A549 (cell line): ENCODE results near the gene HILPDA. TPM values are rescaled to one million over a fixed set of nuclear protein-coding genes. Genes with fewer than 3 reads are reported as not detected.

Experiments used
- ATAC-seq, 2 experiments: fragments of 200-7000 bp in 1 of 2; fragments of >200 bp in 1 of 2; cut with Nextera tagmentation in 1 of 2; cut with Tn5 transposase in 1 of 2; 3 replicates each; pipeline versions ENCODE4 v1.8.0 to v1.9.1; 2018 to 2020; ENCODE audit warnings: mild to moderate bottlenecking in 1 of 2, moderate library complexity in 1 of 2
- CTCF ChIA-PET: fragments of 300-600 bp; sonication (Branson Sonifier 250); formaldehyde crosslinking; extraction: SDS; loops from one replicate; lab custom pipeline; 2021; ENCODE audit warnings: antibody characterized with exemption, inconsistent platforms; lab: Yijun Ruan, JAX
- POLR2A ChIA-PET: fragments of 350-600 bp; formaldehyde crosslinking; extraction: SDS; loops from one replicate; lab custom pipeline; 2021; ENCODE audit warnings: antibody characterized with exemption, inconsistent platforms; lab: Yijun Ruan, JAX
- DNase-seq, 2 experiments: peaks; one replicate each; pipeline versions ENCODE4 v3.0.0 to v3.0.0-alpha.2; 2011 to 2016; ENCODE audit warnings: low read depth in 1 of 2, low spot score in 1 of 2
- FAIRE-seq: peaks from 2 replicates; lab custom pipeline; 2011; peaks lifted over from hg19 to GRCh38; lab: Jason Lieb, UNC
- H3K27ac ChIP-seq, 2 experiments: fragments of >200 bp; sonication (Bioruptor Twin); formaldehyde crosslinking; 3 replicates each; pipeline ENCODE4 v1.5.1; 2016 to 2017
- H3K4me1 ChIP-seq: fragments of >200 bp; sonication (Bioruptor Twin); formaldehyde crosslinking; 3 replicates; pipeline ENCODE4 v1.6.1; 2016
- H3K4me2 ChIP-seq: fragments of >200 bp; sonication (Bioruptor Twin); formaldehyde crosslinking; 3 replicates; pipeline ENCODE4 v1.6.1; 2016
- H3K4me3 ChIP-seq: fragments of >200 bp; sonication (Bioruptor Twin); formaldehyde crosslinking; 3 replicates; pipeline ENCODE4 v1.5.1; 2016
- H3K9me3 ChIP-seq: fragments of >200 bp; sonication (Bioruptor Twin); formaldehyde crosslinking; 3 replicates; pipeline ENCODE4 v1.6.1; 2016
- CBX2 ChIP-seq: fragments of 200-600 bp; sonication (generic); IDR thresholded peaks from 2 replicates; pipeline ENCODE4 v1.6.1; 2016; ENCODE audit warnings: low read depth, mild to moderate bottlenecking, borderline replicate concordance
- CBX8 ChIP-seq: fragments of 200-600 bp; sonication (generic); IDR thresholded peaks from 2 replicates; pipeline ENCODE4 v1.6.1; 2016
- CEBPB ChIP-seq, 2 experiments: fragments of >200 bp in 1 of 2; sonication (Bioruptor Twin) in 1 of 2; formaldehyde crosslinking in 1 of 2; IDR thresholded peaks; 2 replicates each; pipeline ENCODE4 v1.6.1; 2012 to 2016
- CHD2 ChIP-seq: fragments of 150-350 bp; IDR thresholded peaks from 2 replicates; pipeline ENCODE4 v1.6.1; 2014; ENCODE audit warnings: low read length; ENCODE audit not compliant: partially characterized antibody
- EHMT2 ChIP-seq: fragments of 200-600 bp; sonication (generic); IDR thresholded peaks from 2 replicates; pipeline ENCODE4 v1.6.1; 2016; ENCODE audit warnings: antibody characterized with exemption, low read depth, mild to moderate bottlenecking, moderate library complexity
- GATA3 ChIP-seq: IDR thresholded peaks from 2 replicates; pipeline ENCODE4 v1.6.1; 2012; ENCODE audit warnings: borderline replicate concordance
- HEYL ChIP-seq: fragments of 250-450 bp; sonication (Bioruptor Pico); IDR thresholded peaks from 2 replicates; pipeline ENCODE4 v1.8.0; 2021; ENCODE audit warnings: mild to moderate bottlenecking, moderate library complexity
- HOXA7 ChIP-seq: fragments of 250-450 bp; sonication (Bioruptor Pico); IDR thresholded peaks from 2 replicates; pipeline ENCODE4 v1.5.0; 2020; ENCODE audit warnings: mild to moderate bottlenecking, moderate library complexity
- HOXB5 ChIP-seq: fragments of 250-450 bp; sonication (Bioruptor Pico); IDR thresholded peaks from 2 replicates; pipeline ENCODE4 v1.5.0; 2020; ENCODE audit warnings: mild to moderate bottlenecking, moderate library complexity
- MAZ ChIP-seq: fragments of 150-350 bp; IDR thresholded peaks from 2 replicates; pipeline ENCODE4 v1.6.1; 2014; ENCODE audit warnings: antibody characterized with exemption, low read depth, low read length, borderline replicate concordance
- PHF8 ChIP-seq: fragments of 200-600 bp; sonication (generic); IDR thresholded peaks from 2 replicates; pipeline ENCODE4 v1.6.1; 2016; ENCODE audit warnings: low read depth, mild to moderate bottlenecking, antibody characterized with exemption, moderate library complexity, borderline replicate concordance
- RAD21 ChIP-seq, 2 experiments: fragments of >200 bp in 1 of 2; sonication (Bioruptor Twin) in 1 of 2; formaldehyde crosslinking in 1 of 2; IDR thresholded peaks in 1 of 2; conservative IDR thresholded peaks in 1 of 2; 2 replicates in 1 of 2; 3 replicates in 1 of 2; pipeline ENCODE4 v1.6.1; 2012 to 2018; ENCODE audit warnings: inconsistent platforms in 1 of 2
- SMC3 ChIP-seq: fragments of >200 bp; sonication (Bioruptor Twin); formaldehyde crosslinking; IDR thresholded peaks from 3 replicates; pipeline ENCODE4 v1.6.1; 2018; ENCODE audit warnings: inconsistent platforms
- ZFP36 ChIP-seq: fragments of 450-650 bp; IDR thresholded peaks from 2 replicates; pipeline ENCODE4 v1.6.1; 2014; ENCODE audit warnings: borderline replicate concordance; ENCODE audit not compliant: partially characterized antibody
- WGBS: methylation state at CpG from one replicate; pipeline ENCODE4 v1.1.6; 2017; ENCODE audit errors: missing lambda C conversion rate; 5-methylcytosine and 5-hydroxymethylcytosine counted together
- polyA plus RNA-seq, 4 experiments: library from polyadenylated mRNA; depleted of rRNA in 3 of 4; stranded (reverse); fragments of >200 nt; fragmentation: RNase III in 1 of 4; extraction: RNeasy Plus Mini Kit Qiagen cat#74134 plus additional on column Dnase treatment in 1 of 4; gene quantifications; 2 replicates in 3 of 4; 3 replicates in 1 of 4; pipeline ENCODE4 v1.2.3, GENCODE V29; 2011 to 2017
- TF ChIP-seq, protein P1 (sequence below): IDR thresholded peaks from 2 replicates; pipeline ENCODE4 v1.6.1; 2012
- TF ChIP-seq, protein P2 (sequence below): fragments of 200-600 bp; sonication (generic); IDR thresholded peaks from 2 replicates; pipeline ENCODE4 v1.6.1; 2016; ENCODE audit warnings: antibody characterized with exemption, mild to moderate bottlenecking, moderate library complexity
- TF ChIP-seq, protein P3 (sequence below): fragments of >200 bp; sonication (Bioruptor Twin); formaldehyde crosslinking; IDR thresholded peaks from 3 replicates; pipeline ENCODE4 v1.5.1; 2016
- TF ChIP-seq, protein P4 (sequence below): fragments of 250-450 bp; sonication (Bioruptor Pico); IDR thresholded peaks from 2 replicates; pipeline ENCODE4 v1.5.0; 2020; ENCODE audit warnings: low read depth, mild to moderate bottlenecking, moderate library complexity

The HILPDA gene
- polyA plus RNA-seq, 2 of the 4 experiments (the other 2 are of a cell fraction), result 24.2 to 94.6 TPM

DNA sequence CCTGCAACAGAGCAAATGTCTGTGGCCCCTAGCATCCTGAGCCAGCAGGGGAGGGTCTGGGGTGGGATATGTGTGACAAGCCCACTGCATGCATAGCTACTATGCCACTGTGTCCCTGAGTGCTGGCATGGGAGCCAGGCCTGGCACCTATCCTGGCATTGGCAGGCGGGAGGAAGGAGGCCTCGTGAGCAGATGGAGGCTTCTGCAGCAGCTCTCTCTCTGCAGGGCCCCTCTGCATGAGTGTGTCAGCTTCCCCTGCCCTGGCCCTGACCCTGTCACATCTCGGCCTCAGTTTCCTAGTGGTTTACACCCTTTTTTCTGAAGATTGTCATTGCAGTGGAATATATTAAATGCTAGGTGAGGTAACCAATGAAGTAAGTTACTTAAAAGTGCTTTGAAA, 32.8 kb upstream of the HILPDA start:
- FAIRE-seq, result no peak
- POLR2A ChIA-PET, result no interaction called here
- CTCF ChIA-PET, result interaction anchor here (8.3 to 23.8 kb wide), 4 partner anchors 16 to 75 kb away, joined by 89 to 695 read pairs (median 254); partner anchors contain the start of genes IMPDH1 and RBM28

DNA sequence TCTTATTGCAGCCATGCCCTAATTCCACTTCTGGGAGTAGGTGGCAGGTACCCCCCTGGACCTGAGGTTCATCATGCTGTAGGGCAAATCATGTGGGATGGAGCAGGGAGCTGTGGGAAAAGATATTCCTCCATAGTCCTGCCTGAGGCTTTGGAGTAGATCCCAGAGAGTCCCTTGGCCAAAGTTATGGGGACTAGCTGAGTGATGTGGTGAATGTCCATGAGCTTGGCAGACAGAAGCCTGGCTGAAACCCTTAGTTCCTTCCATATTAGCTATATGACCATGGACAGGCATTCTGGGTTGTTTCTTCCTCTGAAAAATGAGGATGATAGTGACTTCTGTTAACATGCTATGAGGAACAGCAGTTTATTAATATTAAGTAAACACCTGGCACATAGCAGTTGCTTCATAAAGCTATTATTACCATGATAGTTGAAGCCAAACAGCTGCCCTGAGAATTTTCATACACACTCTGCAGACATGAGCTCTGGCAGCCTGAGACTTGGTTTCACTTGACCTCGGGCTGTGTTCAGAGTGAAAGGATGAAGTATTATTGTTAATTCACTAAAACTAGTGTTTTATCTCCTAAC, 30.9 kb upstream of the HILPDA start:
- CTCF ChIA-PET, result interaction anchor here (0.7 to 23.8 kb wide), 31 partner anchors 10 to 459 kb away, joined by 3 to 695 read pairs (median 7); partner anchors contain the start of genes IMPDH1 and RBM28
- no peak for FAIRE-seq
- ATAC-seq, result no peak
- Histone ChIP-seq H3K4me1 (peaks cover 13% of the 10 kb centered on the region; the same call in 2 of the 3 replicates), H3K4me3 (no peak overlapping the region), H3K9me3 (no peaks in the 10 kb centered on the region), H3K27ac (no peak overlapping the region), H3K4me2 (no peak overlapping the region)
- WGBS, result 89% methylated on average over 1 of the region's 1 CpG
- POLR2A ChIA-PET, result no interaction called here
- TF ChIP-seq EHMT2 (no peak), SMC3 (no peak), ZFP36 (no peak), PHF8 (no peak), HOXA7 (CRISPR knock-in tag) (no peak)
- no peak for DNase-seq

More for the DNA sequence above, 32.8 kb upstream of the HILPDA start:
- Histone ChIP-seq H3K4me3 (no peak overlapping the region), H3K27ac (no peak overlapping the region), H3K4me2 (no peak overlapping the region), H3K9me3 (no peaks in the 10 kb centered on the region), H3K4me1 (peaks cover 5% of the 10 kb centered on the region; the same call in 2 of the 3 replicates)
- TF ChIP-seq HEYL (CRISPR knock-in tag), result no peak
- TF ChIP-seq MAZ, result no peak
- TF ChIP-seq SMC3, result no peak
- TF ChIP-seq CBX8, result no peak
- no peak for TF ChIP-seq GATA3
- no peak for TF ChIP-seq CBX2
- TF ChIP-seq, protein P1, sequence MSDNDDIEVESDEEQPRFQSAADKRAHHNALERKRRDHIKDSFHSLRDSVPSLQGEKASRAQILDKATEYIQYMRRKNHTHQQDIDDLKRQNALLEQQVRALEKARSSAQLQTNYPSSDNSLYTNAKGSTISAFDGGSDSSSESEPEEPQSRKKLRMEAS, result no peak
- TF ChIP-seq CEBPB (IDR thresholded peaks at IDR 0.05), result no peak
- TF ChIP-seq, protein P2, sequence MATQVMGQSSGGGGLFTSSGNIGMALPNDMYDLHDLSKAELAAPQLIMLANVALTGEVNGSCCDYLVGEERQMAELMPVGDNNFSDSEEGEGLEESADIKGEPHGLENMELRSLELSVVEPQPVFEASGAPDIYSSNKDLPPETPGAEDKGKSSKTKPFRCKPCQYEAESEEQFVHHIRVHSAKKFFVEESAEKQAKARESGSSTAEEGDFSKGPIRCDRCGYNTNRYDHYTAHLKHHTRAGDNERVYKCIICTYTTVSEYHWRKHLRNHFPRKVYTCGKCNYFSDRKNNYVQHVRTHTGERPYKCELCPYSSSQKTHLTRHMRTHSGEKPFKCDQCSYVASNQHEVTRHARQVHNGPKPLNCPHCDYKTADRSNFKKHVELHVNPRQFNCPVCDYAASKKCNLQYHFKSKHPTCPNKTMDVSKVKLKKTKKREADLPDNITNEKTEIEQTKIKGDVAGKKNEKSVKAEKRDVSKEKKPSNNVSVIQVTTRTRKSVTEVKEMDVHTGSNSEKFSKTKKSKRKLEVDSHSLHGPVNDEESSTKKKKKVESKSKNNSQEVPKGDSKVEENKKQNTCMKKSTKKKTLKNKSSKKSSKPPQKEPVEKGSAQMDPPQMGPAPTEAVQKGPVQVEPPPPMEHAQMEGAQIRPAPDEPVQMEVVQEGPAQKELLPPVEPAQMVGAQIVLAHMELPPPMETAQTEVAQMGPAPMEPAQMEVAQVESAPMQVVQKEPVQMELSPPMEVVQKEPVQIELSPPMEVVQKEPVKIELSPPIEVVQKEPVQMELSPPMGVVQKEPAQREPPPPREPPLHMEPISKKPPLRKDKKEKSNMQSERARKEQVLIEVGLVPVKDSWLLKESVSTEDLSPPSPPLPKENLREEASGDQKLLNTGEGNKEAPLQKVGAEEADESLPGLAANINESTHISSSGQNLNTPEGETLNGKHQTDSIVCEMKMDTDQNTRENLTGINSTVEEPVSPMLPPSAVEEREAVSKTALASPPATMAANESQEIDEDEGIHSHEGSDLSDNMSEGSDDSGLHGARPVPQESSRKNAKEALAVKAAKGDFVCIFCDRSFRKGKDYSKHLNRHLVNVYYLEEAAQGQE, result no peak
- TF ChIP-seq HOXB5 (CRISPR knock-in tag), result no peak
- TF ChIP-seq CHD2, result no peak
- no peak for TF ChIP-seq PHF8
- ATAC-seq, result no peak
- no peak for DNase-seq
- WGBS, result 76% methylated on average over 3 of the region's 3 CpGs

DNA sequence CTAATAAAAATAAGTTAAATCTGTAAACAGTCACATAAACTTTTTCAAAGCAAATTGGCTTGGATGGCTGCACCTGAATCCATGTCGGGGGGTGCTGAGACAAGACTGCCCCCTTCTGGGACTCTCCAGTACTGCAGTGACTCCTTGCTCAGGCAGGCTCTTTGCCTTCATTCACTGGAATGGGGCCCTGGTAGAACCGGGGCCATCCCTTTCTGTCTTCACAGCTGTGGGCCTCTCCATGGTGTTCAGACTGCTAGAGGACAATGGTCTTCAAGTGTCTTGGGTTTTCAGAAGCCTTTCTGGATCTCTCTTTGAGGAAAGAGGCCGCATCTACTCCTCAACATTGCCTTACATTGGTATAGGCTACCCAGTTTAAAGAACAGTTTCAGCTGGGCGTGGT, 29.8 kb upstream of the HILPDA start:
- ATAC-seq (peak; percentile 62 to 71; a peak in 5 of 6 replicates), DNase-seq (peak; percentile 67 to 89), FAIRE-seq (no peak)
- ChIA-PET POLR2A (no interaction called here), CTCF (interaction anchor here (0.7 to 23.8 kb wide), 34 partner anchors 9 to 669 kb away, joined by 3 to 695 read pairs (median 8); partner anchors contain the start of genes HILPDA, IMPDH1, METTL2B and RBM28)
- Histone ChIP-seq H3K9me3 (no peaks in the 10 kb centered on the region), H3K4me2 (no peak overlapping the region), H3K4me3 (no peak overlapping the region), H3K4me1 (peaks cover 20% of the 10 kb centered on the region), H3K27ac (no peak overlapping the region)
- TF ChIP-seq EHMT2, result no peak
- TF ChIP-seq SMC3, result peak; percentile 80
- TF ChIP-seq, protein P3, sequence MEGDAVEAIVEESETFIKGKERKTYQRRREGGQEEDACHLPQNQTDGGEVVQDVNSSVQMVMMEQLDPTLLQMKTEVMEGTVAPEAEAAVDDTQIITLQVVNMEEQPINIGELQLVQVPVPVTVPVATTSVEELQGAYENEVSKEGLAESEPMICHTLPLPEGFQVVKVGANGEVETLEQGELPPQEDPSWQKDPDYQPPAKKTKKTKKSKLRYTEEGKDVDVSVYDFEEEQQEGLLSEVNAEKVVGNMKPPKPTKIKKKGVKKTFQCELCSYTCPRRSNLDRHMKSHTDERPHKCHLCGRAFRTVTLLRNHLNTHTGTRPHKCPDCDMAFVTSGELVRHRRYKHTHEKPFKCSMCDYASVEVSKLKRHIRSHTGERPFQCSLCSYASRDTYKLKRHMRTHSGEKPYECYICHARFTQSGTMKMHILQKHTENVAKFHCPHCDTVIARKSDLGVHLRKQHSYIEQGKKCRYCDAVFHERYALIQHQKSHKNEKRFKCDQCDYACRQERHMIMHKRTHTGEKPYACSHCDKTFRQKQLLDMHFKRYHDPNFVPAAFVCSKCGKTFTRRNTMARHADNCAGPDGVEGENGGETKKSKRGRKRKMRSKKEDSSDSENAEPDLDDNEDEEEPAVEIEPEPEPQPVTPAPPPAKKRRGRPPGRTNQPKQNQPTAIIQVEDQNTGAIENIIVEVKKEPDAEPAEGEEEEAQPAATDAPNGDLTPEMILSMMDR, result peak; percentile 88
- TF ChIP-seq RAD21 (conservative IDR thresholded peaks at IDR 0.05 in 1 of 2, IDR thresholded peaks at IDR 0.05 in 1 of 2), result peak; percentile 81 to 91
- TF ChIP-seq, protein P4, sequence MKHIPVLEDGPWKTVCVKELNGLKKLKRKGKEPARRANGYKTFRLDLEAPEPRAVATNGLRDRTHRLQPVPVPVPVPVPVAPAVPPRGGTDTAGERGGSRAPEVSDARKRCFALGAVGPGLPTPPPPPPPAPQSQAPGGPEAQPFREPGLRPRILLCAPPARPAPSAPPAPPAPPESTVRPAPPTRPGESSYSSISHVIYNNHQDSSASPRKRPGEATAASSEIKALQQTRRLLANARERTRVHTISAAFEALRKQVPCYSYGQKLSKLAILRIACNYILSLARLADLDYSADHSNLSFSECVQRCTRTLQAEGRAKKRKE (CRISPR knock-in tag), result no peak
- TF ChIP-seq, protein P2, result no peak
- WGBS, result 25% methylated on average over 4 of the region's 4 CpGs
